HepG2 (cell line): ENCODE data around the gene MBOAT7. TPM values are rescaled to one million over a fixed set of nuclear protein-coding genes. Genes with fewer than 3 reads are reported as not detected.

Experiments used
- ARID3A ChIP-seq: IDR thresholded peaks from 2 replicates; pipeline ENCODE4 v1.6.1; 2012; ENCODE audit warnings: low read depth, low read length, improper control_type of control experiment
- CHD2 ChIP-seq: IDR thresholded peaks from 2 replicates; pipeline ENCODE4 v1.6.1; 2011; ENCODE audit warnings: low read depth, low read length, improper control_type of control experiment
- CREBL2 ChIP-seq: sonication (generic); formaldehyde crosslinking; IDR thresholded peaks from 2 replicates; pipeline ENCODE4 v1.8.1; 2023; ENCODE audit warnings: missing genetic modification reagents, mild to moderate bottlenecking, borderline replicate concordance
- CSRNP2 ChIP-seq: sonication (generic); formaldehyde crosslinking; conservative IDR thresholded peaks from 2 replicates; pipeline ENCODE4 v1.8.0; 2022; ENCODE audit warnings: low read depth, missing genetic modification reagents
- DR1 ChIP-seq: sonication (generic); formaldehyde crosslinking; IDR thresholded peaks from 2 replicates; pipeline ENCODE4 v1.8.0; 2021; ENCODE audit warnings: mild to moderate bottlenecking, missing genetic modification reagents, inconsistent platforms
- E2F5 ChIP-seq: sonication (generic); formaldehyde crosslinking; conservative IDR thresholded peaks from 2 replicates; pipeline ENCODE4 v1.4.0; 2020; ENCODE audit warnings: missing genetic modification reagents
- EHMT2 ChIP-seq: fragments of 200-600 bp; sonication (generic); IDR thresholded peaks from 2 replicates; pipeline ENCODE4 v1.7.0; 2017; ENCODE audit warnings: antibody characterized with exemption, low read depth, low read length, borderline replicate concordance
- FOXK1 ChIP-seq: sonication (generic); formaldehyde crosslinking; IDR thresholded peaks from 2 replicates; pipeline ENCODE4 v1.4.0; 2020; ENCODE audit warnings: low read depth, missing genetic modification reagents, borderline replicate concordance
- HMGXB4 ChIP-seq, 2 experiments: sonication (generic) in 1 of 2; formaldehyde crosslinking in 1 of 2; IDR thresholded peaks; 2 replicates each; pipeline versions ENCODE4 v1.4.0 to v1.6.1; 2018 to 2020; ENCODE audit warnings: missing genetic modification reagents in 2 of 2, borderline replicate concordance in 1 of 2, low read depth in 1 of 2, mild to moderate bottlenecking in 1 of 2, missing biosample characterization in 1 of 2
- HNRNPL ChIP-seq: fragments of 200-400 bp; formaldehyde crosslinking; IDR thresholded peaks from 2 replicates; pipeline ENCODE4 v1.6.1; 2017; ENCODE audit warnings: mild to moderate bottlenecking, low read depth, low read length
- NR3C1 ChIP-seq: sonication (generic); formaldehyde crosslinking; IDR thresholded peaks from 2 replicates; pipeline ENCODE4 v1.4.0; 2020; ENCODE audit warnings: missing genetic modification reagents
- PCBP2 ChIP-seq: fragments of 200-400 bp; formaldehyde crosslinking; optimal IDR thresholded peaks from 2 replicates; pipeline ENCODE3; 2018; ENCODE audit warnings: low read length, low read depth; ENCODE audit not compliant: poor library complexity, severe bottlenecking
- TGIF2 ChIP-seq: IDR thresholded peaks from 2 replicates; pipeline ENCODE4 v1.6.1; 2016; ENCODE audit warnings: control low read depth, missing compliant biosample characterization
- ZBTB37 ChIP-seq: sonication (generic); formaldehyde crosslinking; IDR thresholded peaks from 2 replicates; pipeline ENCODE4 v1.4.0; 2020; ENCODE audit warnings: mild to moderate bottlenecking, missing genetic modification reagents
- ZNF143 ChIP-seq: sonication (generic); formaldehyde crosslinking; IDR thresholded peaks from 2 replicates; pipeline ENCODE4 v1.4.0; 2020; ENCODE audit warnings: missing genetic modification reagents
- ZNF232 ChIP-seq: sonication (generic); formaldehyde crosslinking; IDR thresholded peaks from 2 replicates; pipeline ENCODE4 v1.4.0; 2020; ENCODE audit warnings: missing genetic modification reagents, borderline replicate concordance
- ZNF235 ChIP-seq: sonication (generic); formaldehyde crosslinking; IDR thresholded peaks from 2 replicates; pipeline ENCODE4 v1.8.1; 2023; ENCODE audit warnings: mild to moderate bottlenecking, missing genetic modification reagents, borderline replicate concordance
- ZNF337 ChIP-seq: sonication (generic); formaldehyde crosslinking; IDR thresholded peaks from 2 replicates; pipeline ENCODE4 v1.5.1; 2020; ENCODE audit warnings: missing genetic modification reagents, low read depth, mild to moderate bottlenecking, borderline replicate concordance
- ZNF792 ChIP-seq: IDR thresholded peaks from 2 replicates; pipeline ENCODE4 v1.6.1; 2016
- ZNF83 ChIP-seq: sonication (generic); formaldehyde crosslinking; IDR thresholded peaks from 2 replicates; pipeline ENCODE4 v1.4.0; 2020; ENCODE audit warnings: missing genetic modification reagents, mild to moderate bottlenecking, borderline replicate concordance
- polyA plus RNA-seq, 8 experiments: library from polyadenylated mRNA; depleted of rRNA in 3 of 8; stranded (reverse) in 7 of 8; unstranded in 1 of 8; fragments of >200 nt; fragmentation: Illumina TruSeq in 4 of 8; extraction: Trizol in 4 of 8; gene quantifications; 2 replicates each; pipeline versions ENCODE4 v1.2.1 to v1.2.3, GENCODE V29; 2011 to 2016; ENCODE audit warnings: low read depth in 4 of 8, missing spikeins in 1 of 8, mixed read lengths in 1 of 8; ENCODE audit not compliant: insufficient read depth in 1 of 8
- total RNA-seq, 5 experiments: library from RNA; depleted of rRNA; stranded (reverse); fragments of >200 nt; fragmentation: Illumina TruSeq; extraction: Trizol; gene quantifications; 2 replicates each; pipeline ENCODE4 v1.2.3, GENCODE V29; 2016; ENCODE audit warnings: low read depth in 1 of 5

The MBOAT7 gene
- total and polyA plus RNA-seq, 2 of the 13 experiments (the other 11 are each of a cell fraction or from before 2014, with no cell fraction given): 22.2 to 25.5 TPM

- TF ChIP-seq FOXK1 (CRISPR knock-in tag) (no peak), NR3C1 (CRISPR knock-in tag) (no peak), CHD2 (no peak), ARID3A (no peak), ZBTB37 (no peak), ZNF232 (no peak), ZNF337 (CRISPR knock-in tag) (no peak), EHMT2 (no peak), ZNF792 (CRISPR knock-in tag) (no peak), E2F5 (CRISPR knock-in tag) (no peak), DR1 (no peak), TGIF2 (CRISPR knock-in tag) (no peak), HMGXB4 (CRISPR knock-in tag; IDR thresholded peaks at IDR 0.05; ENCODE audit: borderline replicate concordance in 1 of 2, low read depth in 1 of 2) (peak in 1 of 2 experiments; percentile 63; a peak in 2 of 4 replicates), ZNF143 (CRISPR knock-in tag) (no peak), CREBL2 (no peak), PCBP2 (no peak), HNRNPL (no peak), ZNF83 (CRISPR knock-in tag) (no peak), CSRNP2 (CRISPR knock-in tag) (no peak), ZNF235 (CRISPR knock-in tag) (no peak)
Observed at GRCh38 chr19:54136086-54136863, 53.1 kb downstream of the MBOAT7 start (continued).
